Fibroblast of mammary gland (primary cell): ENCODE measurements around the gene TSEN15.

ENCODE experiments used
- DNase-seq: peaks from one replicate; pipeline ENCODE4 v3.0.0-alpha.2; 2010; ENCODE audit warnings: low read depth
- H3K4me3 ChIP-seq: 2 replicates; pipeline ENCODE4 v1.5.1; 2011; ENCODE audit warnings: low read depth, mild to moderate bottlenecking, low read length, moderate library complexity; ENCODE audit not compliant: control insufficient read depth
- TF ChIP-seq, protein P1 (sequence below): conservative IDR thresholded peaks from 2 replicates; pipeline ENCODE4 v1.5.1; 2011; ENCODE audit warnings: low read depth, low read length, inconsistent platforms; ENCODE audit not compliant: control insufficient read depth, insufficient read depth

Gene TSEN15

DNA sequence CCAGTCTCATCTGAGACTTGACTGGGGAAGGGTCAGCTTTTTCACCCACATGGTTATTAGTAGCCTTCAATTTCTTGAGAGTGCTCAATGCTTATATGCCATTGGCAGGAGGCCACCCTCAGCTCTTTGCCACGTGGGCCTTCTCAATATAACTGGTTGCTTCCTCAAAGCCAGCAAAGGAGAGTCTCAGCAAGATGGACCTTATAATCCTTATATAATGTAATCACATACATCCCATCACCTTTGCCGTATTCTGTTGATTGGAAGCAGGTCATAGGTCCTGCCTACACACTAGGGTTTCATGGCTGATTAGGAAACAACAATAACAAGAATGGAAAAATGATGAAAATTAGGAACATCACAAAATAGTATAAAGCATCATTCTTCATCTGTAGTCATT, 22.9 kb downstream of the TSEN15 start:
- no peak for DNase-seq
- no peak overlapping the region for H3K4me3 ChIP-seq
- TF ChIP-seq, protein P1, sequence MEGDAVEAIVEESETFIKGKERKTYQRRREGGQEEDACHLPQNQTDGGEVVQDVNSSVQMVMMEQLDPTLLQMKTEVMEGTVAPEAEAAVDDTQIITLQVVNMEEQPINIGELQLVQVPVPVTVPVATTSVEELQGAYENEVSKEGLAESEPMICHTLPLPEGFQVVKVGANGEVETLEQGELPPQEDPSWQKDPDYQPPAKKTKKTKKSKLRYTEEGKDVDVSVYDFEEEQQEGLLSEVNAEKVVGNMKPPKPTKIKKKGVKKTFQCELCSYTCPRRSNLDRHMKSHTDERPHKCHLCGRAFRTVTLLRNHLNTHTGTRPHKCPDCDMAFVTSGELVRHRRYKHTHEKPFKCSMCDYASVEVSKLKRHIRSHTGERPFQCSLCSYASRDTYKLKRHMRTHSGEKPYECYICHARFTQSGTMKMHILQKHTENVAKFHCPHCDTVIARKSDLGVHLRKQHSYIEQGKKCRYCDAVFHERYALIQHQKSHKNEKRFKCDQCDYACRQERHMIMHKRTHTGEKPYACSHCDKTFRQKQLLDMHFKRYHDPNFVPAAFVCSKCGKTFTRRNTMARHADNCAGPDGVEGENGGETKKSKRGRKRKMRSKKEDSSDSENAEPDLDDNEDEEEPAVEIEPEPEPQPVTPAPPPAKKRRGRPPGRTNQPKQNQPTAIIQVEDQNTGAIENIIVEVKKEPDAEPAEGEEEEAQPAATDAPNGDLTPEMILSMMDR, result no peak

DNA sequence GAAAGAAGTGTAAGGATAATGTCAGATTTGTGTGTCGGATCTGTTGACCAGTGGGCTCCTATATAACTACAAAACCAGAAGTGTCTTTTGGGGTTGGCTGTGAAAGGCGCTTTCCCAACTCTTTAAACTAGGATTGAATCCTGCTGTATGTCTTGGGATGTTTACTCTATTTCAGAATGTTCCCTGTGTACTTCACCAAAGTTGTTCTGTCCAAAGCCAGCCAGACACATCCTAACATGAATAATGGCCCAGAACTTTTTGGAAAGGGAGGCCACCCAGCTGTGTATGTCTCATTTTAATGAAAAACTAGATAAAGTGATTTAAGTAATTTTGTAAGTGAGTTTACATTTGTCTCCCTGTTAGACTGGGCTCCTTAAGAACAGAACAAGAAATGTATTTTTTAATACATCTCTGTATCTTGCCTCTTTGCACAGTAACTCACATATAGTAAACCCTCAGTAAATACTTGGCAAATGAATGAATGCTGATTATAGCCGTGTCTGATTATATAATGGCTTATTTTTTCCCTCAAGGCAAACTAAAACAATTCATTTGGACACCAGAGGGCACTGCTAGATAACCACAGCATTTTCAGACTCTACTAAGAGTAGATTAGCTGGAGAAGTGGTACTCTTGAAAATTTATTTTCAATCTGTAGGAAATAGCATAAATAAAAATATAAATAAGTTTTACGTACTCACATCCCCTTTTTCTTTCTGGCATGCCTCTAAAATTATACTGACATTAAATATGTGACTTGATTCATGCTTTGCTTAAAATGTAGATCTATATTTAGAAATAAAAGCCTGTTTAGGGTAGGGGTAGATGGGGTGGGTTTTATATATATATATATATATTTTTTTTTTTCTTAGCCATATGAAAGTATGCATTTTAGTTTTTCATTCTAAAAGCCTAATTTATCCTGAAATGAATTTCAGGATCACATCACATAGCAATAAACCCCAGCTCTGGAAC, 23.8 kb downstream of the TSEN15 start:
- TF ChIP-seq, protein P1, result peak; percentile 79
- peak; percentile 70 for DNase-seq
- H3K4me3 ChIP-seq, result no peak overlapping the region

DNA sequence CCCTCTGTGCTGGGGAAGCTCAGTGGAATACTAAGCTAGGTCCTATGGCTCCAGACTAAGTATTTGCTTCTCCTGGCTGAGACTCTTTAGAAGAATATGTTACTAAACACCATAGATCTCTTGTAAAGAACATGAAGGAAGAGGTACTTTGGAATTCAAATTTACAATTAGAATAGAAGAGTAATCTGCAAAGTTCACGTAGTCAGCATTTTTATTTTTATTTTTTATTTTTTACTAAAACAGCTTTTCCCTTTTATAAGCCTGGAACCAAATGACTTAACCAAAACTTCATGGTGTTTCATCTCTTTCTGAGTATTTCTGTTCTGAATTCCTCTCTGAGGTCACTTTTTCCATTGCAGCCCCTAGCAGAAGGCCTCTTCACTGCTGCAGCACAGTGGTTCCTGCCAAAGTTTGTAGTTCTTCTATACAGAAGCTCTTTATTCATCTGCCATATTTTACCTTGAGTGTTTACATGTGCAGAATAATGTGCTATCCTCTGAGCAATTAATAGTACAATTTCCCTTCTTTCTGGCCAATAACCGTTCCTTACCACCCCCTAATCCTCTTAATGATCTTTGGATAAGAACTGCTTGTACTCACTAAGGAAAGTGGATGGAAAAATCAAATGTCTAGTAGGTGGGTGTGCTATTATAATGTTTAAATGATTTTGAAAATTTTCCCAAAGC, 27.2 kb downstream of the TSEN15 start:
- TF ChIP-seq, protein P1, result no peak
- no peak for DNase-seq
- no peak overlapping the region for H3K4me3 ChIP-seq

DNA sequence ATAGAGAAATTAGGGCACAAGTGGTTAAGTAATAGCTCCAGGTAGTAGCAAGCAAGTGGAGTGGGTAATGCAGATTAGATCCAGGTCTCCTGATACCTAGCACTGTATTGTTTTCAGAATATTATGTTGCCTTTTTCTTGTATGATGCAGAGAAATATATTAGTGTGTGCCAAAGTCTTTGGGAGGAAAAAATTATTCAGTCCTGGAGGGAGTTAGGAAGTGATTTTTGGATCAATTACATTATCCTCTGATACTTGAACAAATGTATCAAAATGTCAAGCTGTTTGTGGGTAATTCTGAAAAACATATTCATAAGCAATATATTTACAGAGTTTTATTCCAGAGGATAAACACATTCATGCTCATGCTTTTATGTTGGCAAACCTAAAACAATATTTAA, 28.8 kb downstream of the TSEN15 start:
- H3K4me3 ChIP-seq, result no peak overlapping the region
- DNase-seq, result no peak
- TF ChIP-seq, protein P1, result no peak

DNA sequence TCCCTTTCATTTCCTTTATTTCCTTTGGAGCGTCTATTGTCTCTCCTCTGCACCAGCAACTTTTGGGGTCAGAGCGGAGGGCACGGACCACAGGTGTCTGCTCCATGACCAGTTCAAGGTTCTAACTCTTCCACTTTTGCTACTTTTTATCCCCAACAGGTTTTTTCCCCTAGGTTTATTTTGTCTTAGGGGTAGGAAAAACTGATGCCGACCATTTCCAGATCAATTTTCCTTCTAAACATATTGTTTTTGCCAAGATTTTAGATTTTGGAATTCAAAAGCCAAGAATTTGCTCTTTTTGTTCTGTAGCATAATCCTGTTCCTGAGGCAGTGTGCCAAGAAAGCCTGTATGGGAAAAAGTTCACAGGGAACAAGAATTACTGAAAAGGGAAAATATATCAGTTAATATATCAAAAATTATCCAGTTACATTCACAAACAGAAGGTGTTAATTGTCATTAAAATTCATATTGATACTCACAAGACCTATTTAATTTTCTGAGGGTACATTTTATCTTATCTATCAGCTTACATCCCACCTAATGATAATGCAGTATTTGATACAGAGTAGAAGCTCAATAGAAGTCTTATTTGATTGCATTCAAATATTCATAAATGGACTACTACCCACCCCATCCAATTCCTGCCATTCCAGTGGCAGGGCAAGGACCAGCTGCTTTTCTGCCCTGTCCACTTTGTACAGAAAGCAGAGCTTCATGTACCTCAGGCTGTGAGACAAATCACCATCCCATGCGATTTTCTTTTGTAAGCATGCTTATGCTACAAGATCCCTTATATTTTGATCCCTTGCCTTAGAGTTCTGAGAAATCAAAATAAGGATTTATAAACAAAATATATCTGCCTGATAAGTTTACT, 31.2 kb downstream of the TSEN15 start:
- no peak overlapping the region for H3K4me3 ChIP-seq
- DNase-seq, result no peak
- TF ChIP-seq, protein P1, result no peak

DNA sequence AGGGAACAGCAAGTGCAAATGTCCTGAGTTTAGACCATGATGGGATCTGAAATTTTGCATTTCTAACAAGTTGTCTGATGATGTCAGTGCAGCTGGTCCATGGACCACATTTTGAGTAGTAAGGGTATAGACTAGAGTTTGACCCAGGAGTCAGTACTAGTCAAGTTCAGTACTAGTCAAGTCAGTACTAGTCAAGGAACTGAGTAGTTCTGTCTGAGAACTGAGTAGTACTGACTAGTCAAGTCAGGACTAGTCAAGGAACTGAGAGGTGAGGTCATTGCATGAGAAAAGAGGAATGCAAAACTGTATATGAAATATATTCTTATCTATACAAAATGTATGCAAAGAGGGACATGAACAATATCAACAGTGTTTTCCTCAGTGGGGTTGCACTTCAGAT, 34.1 kb downstream of the TSEN15 start:
- no peak overlapping the region for H3K4me3 ChIP-seq
- DNase-seq, result no peak
- TF ChIP-seq, protein P1, result no peak
